Measurements from ENCODE around the gene VAMP2. TPM values are rescaled to one million over a fixed set of nuclear protein-coding genes. Genes with fewer than 3 reads are reported as not detected.
A peak's percentile ranks its signal among the peaks of the same experiment; 100 is the strongest.

VAMP2 gene
- total and polyA plus RNA-seq, 9 of the 15 experiments (the other 6 are each of a cell fraction or from before 2014, with no cell fraction given) = 2.3 to 31.8 (median 6.0) TPM

- TF ChIP-seq AFF1 (IDR thresholded peaks at IDR 0.05; ENCODE audit: low read depth in 1 of 2, partially characterized antibody in 2 of 2) (no peak), STAT5A (IDR thresholded peaks at IDR 0.05; ENCODE audit: borderline replicate concordance, low read length) (no peak), NEUROD1 (IDR thresholded peaks at IDR 0.05; ENCODE audit: borderline replicate concordance, low read depth, low read length, partially characterized antibody) (peak; percentile 75), TAL1 (IDR thresholded peaks at IDR 0.05) (no peak), CBX8 (IDR thresholded peaks at IDR 0.05; ENCODE audit: borderline replicate concordance, extremely low read depth, low read depth, low read length, poor library complexity, severe bottlenecking) (no peak), RAD51 (IDR thresholded peaks at IDR 0.05; ENCODE audit: borderline replicate concordance, low read depth) (peak; percentile 72; the same call in 1 of the 2 replicates), PHB (CRISPR knock-in tag; IDR thresholded peaks at IDR 0.05) (no peak; the same call in 1 of the 2 replicates), THRA (IDR thresholded peaks at IDR 0.05) (no peak), PHTF2 (CRISPR knock-in tag; IDR thresholded peaks at IDR 0.05) (no peak), ZNF395 (CRISPR knock-in tag; IDR thresholded peaks at IDR 0.05) (peak; percentile 40; the same call in 1 of the 2 replicates), MXI1 (IDR thresholded peaks at IDR 0.05; ENCODE audit: low read depth, low read length) (peak; percentile 72), KDM1A (IDR thresholded peaks at IDR 0.05) (no peak), SMAD4 (CRISPR knock-in tag; conservative IDR thresholded peaks at IDR 0.05) (peak; percentile 30; the same call in 1 of the 2 replicates), MLX (CRISPR knock-in tag; conservative IDR thresholded peaks at IDR 0.05) (no peak), PHF20 (IDR thresholded peaks at IDR 0.05; ENCODE audit: partially characterized antibody) (no peak), ETS1 (conservative IDR thresholded peaks at IDR 0.05; ENCODE audit: control insufficient read depth, low read depth, low read length) (no peak), SRSF3 (IDR thresholded peaks at IDR 0.05; ENCODE audit: insufficient read depth, low read length) (no peak), RB1 (IDR thresholded peaks at IDR 0.05; ENCODE audit: low read depth) (0 out of 2 replicates have a peak, but pooled peaks have one; percentile 39)
Observed at GRCh38 chr17:8189711-8190477, 27.1 kb upstream of the VAMP2 start, which contains the start of gene BORCS6 (continued).
